GM21360 (cell line): ENCODE results near the gene RHBDF2.
"Not testable (repeated sequence)": the region's sequence is repeated elsewhere in the genome, so short reads cannot be mapped to it uniquely, and the experiment has no call there.

Experiments
- ATAC-seq: cut with Tn5 transposase; IDR thresholded peaks from one replicate; pipeline ENCODE4 v1.9.1; 2021; ENCODE audit warnings: mild to moderate bottlenecking, moderate library complexity; ENCODE audit not compliant: unreplicated experiment

Gene RHBDF2

DNA sequence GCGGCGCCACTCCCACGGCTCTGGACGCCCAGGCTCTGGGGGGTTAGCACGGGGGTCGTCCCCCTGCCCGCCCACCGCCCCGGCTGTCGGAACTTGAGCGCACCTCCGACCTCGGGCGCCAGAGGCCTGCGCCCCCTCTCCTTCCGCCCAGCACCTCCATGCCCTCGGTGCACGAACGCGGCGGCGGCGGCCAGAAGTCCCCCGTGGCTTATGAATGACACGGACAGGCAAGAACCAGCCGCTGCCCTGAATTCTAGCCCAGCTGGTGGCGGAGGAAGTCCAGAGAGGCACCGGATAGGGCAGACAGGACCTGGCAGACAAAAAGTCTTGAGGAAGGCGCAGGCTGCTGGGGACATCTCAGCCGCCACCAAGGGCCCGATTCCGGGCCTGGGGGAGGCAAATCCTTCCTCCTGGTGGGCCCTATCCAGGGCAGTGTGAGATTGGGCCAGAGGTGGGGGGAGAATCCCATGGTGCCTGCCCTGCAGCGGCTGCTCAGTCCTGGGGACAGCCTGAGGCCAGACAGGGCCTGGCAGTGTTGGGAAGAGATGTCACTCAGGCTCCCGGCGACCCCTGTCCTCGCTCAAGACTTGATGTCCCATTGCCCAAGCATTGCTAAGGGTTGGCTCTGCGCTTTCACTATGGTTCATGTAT, 37.2 kb upstream of the RHBDF2 start:
- ATAC-seq = no peak

DNA sequence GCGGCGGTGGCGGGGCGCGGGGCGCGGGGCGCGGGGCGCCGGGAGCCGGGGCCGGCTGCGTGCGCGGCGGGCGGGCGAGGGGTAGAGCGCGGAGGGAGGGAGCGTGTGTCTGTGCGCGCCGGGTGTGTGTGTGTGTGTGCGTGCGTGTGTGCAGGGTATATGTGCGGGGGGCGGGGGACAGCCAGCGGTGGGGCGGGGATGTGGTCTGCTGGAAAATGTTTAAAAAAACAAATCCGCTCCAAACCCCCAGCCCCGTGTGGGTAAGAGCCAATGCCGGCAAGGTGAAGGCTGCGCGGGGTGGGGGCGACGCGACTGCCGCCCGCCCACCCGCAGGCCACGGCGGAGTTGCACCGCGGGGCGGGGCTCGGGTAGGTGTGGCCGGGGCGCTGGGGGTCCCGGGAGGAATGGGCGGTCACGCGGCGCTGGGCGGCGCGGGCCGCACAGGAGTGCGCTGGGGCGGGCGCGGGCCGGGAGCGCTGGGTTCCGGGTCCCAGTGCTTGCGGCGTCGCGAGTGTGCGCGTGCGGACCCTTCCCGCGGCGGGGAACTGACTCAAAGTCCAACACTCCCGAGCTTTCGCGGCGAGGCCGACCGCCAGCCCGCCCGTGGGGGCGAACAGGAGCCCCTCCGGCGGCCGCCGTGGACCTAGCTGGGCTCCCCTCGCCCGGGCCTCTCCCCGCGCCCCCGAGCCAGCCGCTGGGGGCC, 36.5 kb upstream of the RHBDF2 start, which contains the start of gene CYGB:
CYGB (minus strand) TSS at position 132 of the 703 bp plus-strand sequence. CDS start 167 bp downstream, outside the sequence.
- no peak for ATAC-seq

DNA sequence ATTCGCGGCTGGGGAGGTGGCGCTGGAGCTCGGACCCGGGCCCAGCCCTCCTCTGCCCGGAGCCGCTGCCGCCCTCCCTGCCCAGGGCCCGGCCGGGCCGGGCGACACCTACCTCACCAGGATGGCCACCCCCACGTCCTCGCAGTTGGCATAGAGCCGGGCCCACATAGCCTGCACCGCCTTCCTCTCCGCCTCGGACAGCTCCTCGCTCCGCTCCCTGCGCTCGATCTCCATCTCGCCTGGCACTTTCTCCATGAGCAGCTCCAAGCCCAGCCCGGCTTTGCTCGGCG, 36.0 kb upstream of the RHBDF2 start:
- ATAC-seq = no peak

DNA sequence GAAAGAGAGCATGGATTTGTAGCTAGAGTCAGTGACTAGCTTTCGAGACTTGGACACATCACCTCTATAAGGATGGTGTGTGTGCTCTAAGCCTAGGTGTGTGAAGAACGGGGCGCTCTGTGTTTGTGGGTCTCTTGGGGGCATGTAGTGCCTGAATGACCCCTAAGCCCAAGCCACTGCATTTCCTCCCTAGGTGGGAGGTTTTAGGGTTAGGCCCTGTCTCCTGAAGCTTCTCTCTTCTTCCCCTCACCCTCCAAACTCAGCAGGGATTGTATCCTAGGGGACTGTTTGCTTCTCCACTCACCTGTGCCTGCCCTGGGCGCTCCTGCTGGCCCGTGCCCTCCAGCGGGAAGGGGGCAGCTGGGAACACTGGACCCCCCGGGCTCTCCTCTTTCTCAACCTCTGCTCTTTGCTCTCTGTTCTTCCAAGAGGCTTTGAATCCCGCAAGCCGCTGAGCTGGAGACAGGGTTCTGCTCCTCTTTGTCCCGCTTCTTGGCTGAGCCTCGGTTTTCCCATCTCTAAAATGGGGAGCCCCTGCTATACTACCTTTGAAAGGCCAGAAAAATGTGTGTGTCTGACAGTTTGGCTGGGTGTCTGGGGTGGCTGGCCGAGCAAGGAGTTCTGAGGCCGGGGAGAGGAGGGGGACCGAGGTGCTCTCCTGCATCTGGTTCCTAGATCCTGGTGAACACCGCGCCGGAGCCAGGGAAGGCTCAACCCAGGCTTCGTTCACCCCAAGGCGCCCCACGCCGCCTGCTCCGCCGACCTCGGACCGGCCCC, 35.5 kb upstream of the RHBDF2 start:
- ATAC-seq = no peak

DNA sequence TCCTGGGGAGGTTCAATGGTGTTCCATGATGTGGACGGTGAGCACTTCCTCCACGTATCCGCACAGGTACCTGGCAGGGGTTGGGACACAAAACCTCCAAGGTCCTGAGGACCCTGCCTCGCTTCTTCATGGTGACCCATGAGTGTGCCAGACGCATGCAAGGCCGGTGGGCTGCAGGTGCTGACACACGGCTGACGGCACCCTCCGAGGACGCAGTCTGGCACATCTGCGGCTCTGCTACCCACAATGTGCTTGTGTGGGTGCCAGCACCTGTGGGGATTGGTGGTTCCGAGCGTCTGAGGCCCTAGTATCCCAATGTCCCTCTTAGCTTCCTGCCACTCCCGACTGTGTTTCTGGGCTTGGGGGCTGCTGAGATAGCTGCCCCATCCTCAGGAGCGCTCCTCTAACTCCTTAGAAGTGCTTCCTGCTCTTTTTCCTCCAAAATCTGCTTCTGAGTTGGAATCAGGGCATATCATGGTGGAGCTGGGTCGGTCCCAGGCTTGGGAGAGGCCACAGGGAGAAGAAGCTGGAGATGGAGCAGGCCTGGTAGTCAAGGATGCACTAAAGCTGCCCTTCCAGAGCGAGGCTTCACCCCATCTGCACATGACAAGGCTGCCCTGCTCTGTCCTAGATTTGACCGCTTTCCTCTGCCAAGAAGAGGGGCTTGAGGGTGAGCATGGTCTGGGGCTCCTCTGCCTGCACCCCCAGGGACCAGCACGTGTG, 34.7 kb upstream of the RHBDF2 start:
- ATAC-seq = no peak

DNA sequence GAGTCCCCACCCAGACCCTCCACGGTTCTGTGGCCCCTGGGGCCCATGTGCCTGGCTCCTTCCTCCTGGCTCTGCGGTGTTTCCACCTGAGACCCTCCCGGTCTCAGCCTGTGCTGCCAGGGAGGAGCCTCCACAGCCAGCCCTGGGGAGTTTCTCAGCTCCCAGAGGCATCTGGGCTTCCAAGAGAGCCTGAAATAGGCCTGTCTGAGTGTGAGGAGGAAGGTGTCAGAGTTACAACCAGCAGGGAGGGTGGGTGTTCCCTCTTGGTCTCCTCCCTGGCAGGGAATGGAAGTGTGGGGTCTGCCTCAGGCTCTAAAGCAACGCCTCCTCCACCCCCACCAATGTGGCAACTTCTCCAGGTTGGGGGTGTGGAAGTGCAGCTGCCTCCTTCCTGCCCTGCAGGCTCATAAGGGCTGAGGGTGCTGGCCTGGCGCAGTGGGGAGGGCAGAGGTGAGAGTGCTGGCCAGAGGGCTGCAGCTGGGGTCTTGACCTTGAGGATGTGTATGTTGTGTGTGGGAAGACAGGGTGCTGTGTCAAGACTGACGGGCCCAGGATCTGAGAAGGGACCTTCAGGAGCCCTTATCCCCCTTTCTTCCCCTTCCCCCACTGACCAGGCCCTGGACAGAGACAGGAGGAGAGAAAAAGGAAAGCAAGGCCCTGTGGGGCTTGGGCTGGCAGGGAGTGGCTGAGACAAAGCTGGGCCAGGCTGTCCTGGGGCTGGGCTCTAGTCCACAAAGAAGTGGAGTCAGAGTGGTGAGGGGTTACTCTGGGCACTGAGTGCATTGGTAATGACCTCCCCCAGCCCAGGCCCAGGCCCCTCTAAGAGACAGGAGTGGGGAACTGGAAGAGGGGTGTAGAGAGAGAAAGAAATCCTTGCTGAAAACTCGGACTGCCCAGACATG, 33.9 kb upstream of the RHBDF2 start:
- no peak for ATAC-seq

DNA sequence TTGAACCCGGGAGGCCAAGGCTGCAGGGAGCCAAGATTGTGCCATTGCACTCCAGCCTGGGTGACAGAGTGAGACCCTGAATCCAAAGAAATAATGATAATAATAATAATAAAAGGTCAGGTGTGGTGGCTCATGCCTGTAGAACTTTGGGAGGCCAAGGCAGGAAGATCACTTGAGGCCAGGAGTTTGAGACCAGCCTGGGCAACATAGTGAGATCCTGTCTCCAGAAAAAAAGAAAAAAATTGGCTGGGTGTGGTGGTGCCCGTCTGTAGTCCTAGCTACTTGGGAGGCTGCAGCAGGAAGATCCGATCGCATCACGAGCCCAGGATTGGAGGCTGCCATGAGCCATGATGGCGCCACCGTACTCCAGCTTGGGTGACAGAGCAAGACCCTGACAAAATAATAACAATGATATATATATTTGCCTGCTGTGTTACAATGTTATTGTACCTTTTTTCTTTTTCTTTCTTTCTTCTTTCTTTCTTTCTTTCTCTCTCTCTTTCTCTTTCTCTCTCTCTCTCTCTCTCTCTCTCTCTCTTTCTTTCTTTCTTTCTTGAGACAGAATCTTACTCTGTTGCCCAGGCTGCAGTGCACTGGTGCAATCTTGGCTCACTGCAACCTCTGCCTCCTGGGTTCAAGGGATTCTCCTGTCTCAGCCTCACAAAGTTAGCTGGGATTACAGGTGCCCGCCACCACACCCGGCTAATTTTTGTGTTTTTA, 32.6 kb upstream of the RHBDF2 start:
- not testable (repeated sequence) for ATAC-seq

DNA sequence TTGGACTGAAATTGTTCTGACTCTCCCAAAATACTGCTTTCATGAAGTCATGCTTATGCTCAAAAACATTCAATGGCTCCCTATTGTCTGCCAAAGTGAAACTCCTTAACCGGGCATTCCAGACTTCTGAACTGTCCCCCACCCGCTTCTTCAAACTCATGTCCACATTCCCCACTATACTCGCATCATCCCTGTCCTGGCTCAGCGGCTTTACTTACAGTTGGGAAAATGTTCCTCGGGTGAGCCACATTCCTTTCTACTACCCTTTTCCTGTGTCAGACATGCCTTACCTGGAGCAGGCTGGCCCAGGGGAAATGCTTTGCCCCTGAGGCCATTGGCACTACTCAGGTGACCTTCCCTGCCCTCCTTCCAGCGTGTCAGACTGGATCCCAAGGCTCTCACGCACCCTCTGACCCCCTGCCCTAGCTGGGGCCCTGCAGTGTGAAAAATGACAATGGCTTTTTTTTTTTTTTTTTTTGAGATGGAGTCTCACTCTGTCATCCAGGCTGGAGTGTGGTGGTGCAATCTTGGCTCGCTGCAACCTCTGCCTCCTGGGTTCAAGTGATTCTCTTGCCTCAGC, 30.9 kb upstream of the RHBDF2 start:
- no peak for ATAC-seq

DNA sequence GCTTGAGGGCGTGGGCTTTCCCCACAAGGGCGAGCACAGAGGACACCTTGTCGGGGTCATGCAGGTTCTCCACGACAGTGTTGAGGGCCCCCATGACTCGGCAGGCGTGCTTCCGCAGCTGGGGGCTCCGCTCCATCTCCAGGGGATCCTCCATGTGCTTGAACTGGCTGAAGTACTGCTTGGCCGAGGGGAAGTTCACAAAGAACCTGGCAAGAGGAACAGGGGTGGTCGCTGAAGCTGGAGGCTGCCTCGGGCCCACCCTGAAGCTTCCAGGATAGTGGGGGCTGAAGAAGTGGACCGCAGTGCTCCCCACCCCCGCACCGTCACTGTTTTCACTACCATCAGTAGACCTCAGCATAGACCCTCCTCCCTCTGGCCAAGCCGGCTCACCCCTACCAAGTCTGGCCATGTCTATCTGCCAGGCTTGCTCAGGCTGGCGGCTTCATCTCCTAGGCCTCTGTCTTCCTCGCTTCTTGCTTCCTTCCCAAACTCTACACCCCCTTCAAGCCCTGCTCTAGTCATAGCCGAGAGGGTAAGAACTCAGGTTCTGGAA, 30.3 kb upstream of the RHBDF2 start:
- no peak for ATAC-seq

DNA sequence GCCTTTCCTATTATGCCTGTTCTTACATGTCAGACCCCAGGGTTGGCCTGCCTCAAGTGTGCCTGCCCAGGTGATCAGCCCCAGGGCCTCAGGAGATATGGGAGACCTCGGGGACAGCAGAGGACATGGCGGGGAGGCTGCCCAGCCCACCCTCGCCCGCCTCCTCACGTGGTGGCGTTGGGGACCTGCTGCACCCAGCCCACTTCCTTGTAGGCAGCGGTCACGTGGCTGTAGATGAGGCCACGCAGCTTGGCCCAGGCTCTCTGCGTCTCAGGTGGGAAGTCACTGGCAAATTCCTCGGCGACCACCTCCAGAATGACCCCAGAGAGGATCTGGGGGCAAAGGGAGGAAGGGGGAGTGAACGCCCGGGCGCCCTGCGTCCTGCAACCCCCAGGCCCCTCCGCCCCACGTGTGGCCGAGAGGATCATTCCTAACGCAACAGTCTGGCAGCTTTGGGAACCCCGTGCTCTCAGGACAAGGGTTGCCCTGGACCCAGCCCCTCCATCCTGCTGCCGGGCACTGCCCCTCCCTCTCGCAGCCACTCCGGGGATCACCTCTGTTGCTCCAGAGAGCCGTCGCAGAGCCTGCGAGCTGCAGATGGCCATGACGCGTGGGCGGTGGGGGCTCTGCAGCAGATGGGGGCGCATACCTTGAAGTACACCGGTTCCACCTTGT, 29.7 kb upstream of the RHBDF2 start:
- ATAC-seq = no peak

DNA sequence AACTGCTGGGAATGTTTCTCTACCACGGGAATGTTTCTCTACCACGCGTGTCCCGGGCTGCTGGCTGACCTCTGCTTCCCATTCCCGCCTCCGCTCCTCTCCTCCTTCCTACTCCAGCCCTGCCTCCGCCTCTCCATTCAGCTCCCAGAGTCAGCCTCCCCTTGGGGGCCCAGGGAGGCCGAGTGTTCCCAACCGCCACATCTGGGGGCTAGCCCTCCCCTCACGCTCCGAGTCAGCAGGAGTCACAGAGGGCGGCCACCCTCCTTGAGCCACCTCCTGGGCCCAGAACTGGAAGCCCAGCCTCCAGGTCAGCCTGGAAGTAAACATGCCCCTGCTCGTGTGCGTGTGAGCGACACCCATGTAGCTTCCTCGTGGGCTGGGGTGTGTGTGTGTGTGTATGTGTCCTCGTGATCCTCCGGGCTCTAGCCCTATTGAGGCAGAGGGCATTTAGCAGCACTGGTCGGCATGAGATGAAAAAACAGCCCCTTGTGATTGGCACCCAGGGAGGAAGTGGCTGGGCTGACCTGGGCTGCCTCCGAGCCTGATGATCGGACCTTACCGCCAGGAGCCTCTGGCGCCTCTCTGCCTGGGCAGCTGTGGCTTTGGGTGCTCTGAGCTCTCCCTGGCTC, 29.0 kb upstream of the RHBDF2 start:
- no peak for ATAC-seq

DNA sequence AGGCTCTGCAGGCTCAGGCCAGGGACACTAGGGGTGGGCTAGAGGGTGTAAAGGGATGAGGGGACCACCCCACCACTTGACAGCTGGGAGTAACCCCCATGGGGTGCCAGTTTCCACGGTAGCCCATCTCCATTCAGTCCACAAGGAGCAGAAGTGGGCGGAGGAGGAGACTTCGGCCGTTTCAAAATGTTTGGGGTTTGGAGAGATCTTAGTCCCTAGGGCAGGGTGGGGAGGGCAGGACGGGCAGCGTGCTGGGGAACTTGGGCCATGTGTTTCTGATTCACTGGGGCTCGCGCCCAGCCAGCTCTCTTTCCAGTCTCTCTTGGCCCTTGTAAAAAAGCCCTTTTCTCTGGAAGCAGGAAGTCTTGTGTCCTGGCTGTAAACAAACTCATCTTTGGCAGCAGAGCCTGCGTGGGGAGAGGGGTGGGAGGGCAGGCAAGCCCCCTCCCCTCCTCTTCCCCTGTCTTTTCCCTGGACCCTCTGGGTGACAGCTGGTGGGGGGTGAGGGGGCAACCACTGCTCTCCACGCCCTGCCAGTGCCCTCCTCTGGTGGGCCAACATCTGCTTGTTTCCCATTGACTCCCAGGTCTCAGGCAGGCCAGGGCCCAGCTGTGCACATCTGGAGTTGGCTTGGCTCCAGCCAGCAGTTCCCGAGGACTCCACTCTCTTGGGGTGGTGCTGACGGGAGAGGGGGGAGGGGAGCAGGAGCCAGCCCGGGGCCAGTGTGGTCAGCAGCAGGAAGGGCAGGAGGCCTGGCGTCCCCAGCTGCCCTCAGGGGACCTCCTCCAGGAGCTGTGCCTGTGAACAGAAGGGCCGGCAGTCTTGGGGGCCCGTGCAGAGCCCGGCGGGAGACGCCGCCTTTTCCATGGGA, 28.2 kb upstream of the RHBDF2 start:
- ATAC-seq = no peak

DNA sequence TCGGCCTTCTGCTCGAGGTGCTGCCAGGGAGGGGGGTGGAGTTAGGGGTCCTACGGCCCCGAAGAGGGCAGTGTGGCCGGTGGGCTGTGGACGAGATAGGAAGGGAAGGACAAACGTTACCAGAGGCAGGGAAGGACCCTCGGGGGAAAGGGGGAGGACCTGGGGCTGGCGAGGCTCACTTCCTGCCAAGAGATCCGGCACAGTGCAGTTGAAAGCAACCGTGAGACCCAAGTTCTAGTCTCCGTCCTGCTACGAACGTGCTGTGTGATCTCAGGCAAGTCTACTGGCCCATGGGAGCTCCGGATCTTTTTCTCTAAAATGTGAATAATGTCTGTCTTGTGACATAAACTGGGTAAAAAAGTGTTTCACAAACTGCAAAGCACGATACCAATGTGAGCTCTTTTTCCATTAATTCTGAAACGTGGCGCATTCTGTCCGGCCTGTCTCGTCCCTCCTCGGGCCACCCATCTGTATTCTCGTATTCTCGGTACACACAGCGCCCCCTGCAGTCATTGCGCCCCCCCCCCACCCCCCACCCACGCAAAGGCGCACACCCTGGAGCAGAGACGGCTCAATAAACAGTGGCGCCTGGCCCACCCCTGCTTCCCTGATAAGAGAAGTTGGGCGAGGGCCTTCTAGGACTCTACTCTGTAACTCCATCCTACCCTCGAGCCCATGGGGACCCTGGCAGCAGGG, 27.5 kb upstream of the RHBDF2 start:
- ATAC-seq = no peak

DNA sequence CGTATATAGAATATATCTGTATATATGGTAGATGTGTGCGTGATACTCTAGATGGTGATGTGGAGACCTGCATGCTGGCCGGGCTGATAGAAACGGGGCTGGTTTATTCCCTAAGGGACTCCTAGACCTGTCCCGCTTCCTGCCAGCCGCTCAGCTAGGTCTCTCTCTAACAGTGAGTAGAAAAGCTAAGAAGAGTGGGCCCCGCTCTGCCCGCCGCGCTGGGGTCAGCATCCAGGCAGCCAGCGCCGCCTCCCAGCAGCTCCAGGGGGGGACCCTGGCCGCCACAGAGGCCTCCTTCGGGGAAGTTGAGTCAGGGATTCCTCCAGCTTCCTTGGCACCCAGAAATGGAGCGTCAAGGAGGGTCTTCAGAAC, 26.9 kb upstream of the RHBDF2 start:
- no peak for ATAC-seq

DNA sequence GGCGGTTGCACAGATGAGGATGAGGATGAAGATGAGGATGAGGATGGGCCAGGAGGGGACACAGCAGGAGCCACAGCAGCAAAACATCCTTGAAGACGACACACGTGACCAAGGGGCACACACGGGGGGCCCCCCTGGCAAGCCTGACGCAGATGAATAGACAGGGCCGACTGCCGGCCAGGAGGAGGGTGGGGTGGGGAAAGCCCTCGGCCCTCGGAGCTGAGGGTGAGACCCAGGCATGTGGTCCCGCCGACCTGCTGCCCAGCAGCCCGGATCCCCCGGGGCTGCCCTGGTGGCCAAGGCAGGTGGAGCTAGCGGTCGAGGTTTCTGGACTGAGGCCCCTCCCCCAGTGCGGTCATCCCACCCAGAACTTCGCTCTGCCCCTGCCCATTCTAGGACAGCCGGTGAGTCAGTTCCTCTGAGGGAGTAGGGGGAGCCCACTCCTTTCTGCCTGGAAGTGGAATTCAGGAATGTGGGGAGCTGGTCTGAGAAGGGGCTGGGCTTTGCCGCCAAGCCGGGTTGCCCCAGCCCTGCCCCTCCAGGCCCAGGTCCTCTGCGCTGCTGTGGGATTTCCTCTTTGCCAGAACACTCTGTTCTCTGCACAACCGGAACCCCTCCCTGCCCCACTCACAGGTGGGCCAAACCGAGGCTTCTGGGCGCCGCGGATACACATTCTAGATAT, 26.3 kb upstream of the RHBDF2 start:
- ATAC-seq = no peak

DNA sequence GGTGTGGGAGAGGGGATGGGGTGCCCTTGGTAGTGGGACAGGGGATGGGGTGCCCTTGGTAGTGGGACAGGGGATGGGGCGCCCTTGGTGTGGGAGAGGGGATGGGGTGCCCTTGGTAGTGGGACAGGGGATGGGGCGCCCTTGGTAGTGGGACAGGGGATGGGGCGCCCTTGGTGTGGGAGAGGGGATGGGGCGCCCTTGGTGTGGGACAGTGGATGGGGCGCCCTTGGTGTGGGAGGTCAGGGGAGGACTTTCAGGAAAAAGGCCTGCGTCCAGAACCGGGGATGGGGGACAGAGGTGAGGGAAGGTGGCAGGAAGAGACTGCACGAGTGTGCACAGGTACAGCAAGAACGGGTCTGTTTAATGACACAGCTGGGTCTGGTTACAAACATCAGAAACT, 25.8 kb upstream of the RHBDF2 start:
- not testable (repeated sequence) for ATAC-seq
